Measurements from ENCODE around the gene EXOC3L1. TPM values are rescaled to one million over a fixed set of nuclear protein-coding genes. Genes with fewer than 3 reads are reported as not detected.

Gene EXOC3L1
- total RNA-seq, 1 donor from 2014 or later = not detected

DNA sequence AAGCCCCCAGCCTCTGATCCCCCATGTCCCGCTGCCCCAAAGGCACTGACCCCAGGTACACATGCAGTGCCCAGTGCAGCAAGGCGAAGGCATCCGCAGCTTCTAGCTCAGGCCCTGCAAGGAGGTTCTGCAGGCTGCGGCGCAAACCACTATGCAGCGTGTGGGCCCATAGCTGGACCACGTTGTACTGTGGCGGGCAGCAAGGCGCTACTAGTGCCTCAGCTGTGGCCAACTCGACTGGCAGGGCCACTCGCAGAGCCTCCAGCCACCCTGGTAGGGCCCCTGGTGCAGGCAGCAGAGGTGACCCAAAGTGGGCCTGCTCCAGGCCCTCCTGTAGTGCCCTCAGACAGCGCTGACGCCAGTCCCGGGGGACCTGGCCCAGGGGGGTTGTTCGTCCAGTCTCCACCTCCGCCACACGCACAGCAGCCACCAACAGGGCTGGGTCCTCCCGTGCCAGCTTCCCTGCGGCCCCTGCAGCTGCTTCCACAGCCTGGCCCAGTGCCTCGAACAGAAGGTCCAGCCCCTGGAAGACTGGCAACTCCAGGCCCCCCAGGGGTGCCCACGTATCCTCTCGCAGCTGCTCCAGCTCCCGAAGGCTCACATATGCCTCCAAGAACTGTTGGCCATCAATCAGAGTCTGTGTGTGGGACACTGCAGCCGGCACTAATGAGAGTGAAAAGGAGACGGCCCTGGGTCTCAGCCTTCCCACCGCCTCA is 2.6 kb downstream of the EXOC3L1 start:
- Mint-ChIP-seq H3K4me1 (peaks cover 15% of the 10 kb centered on the region), H3K27ac (no peak overlapping the region), H3K4me3 (no peak overlapping the region), H3K9me3 (no peaks in the 10 kb centered on the region), H3K36me3 (no peaks in the 10 kb centered on the region), H3K27me3 (ENCODE audit: insufficient read depth, low read depth) (peaks cover 17% of the 10 kb centered on the region)
- Histone ChIP-seq H3K79me2 (ENCODE audit: low read depth) (peaks cover 14% of the 10 kb centered on the region), H4K20me1 (ENCODE audit: low read depth) (peaks cover 25% of the 10 kb centered on the region), H3K4me3 (no peak overlapping the region), H3F3A (ENCODE audit: low read depth) (peaks cover 15% of the 10 kb centered on the region), H3K4me2 (no peak overlapping the region), H3K36me3 (no peaks in the 10 kb centered on the region), H3K27me3 (peaks cover 33% of the 10 kb centered on the region), H2AFZ (replicated peaks) (no peak overlapping the region), H3K27ac (no peak overlapping the region), H3K9me3 (ENCODE audit: low read depth) (no peaks in the 10 kb centered on the region), H3K9ac (no peak overlapping the region), H3K4me1 (peaks cover 12% of the 10 kb centered on the region)
- TF ChIP-seq EZH2 (IDR thresholded peaks at IDR 0.05) (no peak), EZH2phosphoT487 (IDR thresholded peaks at IDR 0.05) (no peak)
- TF ChIP-seq, protein P1, sequence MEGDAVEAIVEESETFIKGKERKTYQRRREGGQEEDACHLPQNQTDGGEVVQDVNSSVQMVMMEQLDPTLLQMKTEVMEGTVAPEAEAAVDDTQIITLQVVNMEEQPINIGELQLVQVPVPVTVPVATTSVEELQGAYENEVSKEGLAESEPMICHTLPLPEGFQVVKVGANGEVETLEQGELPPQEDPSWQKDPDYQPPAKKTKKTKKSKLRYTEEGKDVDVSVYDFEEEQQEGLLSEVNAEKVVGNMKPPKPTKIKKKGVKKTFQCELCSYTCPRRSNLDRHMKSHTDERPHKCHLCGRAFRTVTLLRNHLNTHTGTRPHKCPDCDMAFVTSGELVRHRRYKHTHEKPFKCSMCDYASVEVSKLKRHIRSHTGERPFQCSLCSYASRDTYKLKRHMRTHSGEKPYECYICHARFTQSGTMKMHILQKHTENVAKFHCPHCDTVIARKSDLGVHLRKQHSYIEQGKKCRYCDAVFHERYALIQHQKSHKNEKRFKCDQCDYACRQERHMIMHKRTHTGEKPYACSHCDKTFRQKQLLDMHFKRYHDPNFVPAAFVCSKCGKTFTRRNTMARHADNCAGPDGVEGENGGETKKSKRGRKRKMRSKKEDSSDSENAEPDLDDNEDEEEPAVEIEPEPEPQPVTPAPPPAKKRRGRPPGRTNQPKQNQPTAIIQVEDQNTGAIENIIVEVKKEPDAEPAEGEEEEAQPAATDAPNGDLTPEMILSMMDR (IDR thresholded peaks at IDR 0.05) = no peak
- no peak for DNase-seq (ENCODE audit: low spot score)

DNA sequence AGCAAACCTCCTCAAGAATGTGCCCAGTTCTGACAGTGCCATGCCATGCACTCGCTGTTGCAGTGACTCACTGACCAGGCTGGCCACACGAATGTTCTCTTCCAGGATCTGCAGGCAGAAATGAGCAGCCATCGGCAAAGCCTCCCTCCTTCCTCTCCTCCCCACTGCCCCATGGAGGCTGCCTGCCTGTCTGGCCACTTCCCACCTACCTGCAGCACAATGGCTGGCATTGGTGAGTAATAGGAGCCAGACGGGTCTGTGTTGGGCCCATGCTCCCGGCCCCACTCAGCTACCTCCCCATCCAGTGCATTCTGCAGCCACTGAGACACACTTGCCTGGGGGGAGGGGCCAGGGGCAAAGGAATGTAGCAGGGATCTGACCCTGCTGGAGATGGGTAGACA is 3.4 kb downstream of the EXOC3L1 start:
- H3K27me3 ChIP-seq = peaks cover 33% of the 10 kb centered on the region
- H3K36me3 ChIP-seq = no peaks in the 10 kb centered on the region
- H3K4me3 ChIP-seq = no peak overlapping the region
- no peaks in the 10 kb centered on the region for H3K9me3 ChIP-seq (ENCODE audit: low read depth)
- peaks cover 14% of the 10 kb centered on the region for H3K27me3 Mint-ChIP-seq (ENCODE audit: insufficient read depth, low read depth)
- H3K4me1 Mint-ChIP-seq = peaks cover 11% of the 10 kb centered on the region
- peaks cover 11% of the 10 kb centered on the region for H3K79me2 ChIP-seq (ENCODE audit: low read depth)
- peaks cover 15% of the 10 kb centered on the region for H3F3A ChIP-seq (ENCODE audit: low read depth)
- H3K36me3 Mint-ChIP-seq = no peaks in the 10 kb centered on the region
- TF ChIP-seq, protein P1 (IDR thresholded peaks at IDR 0.05) = no peak
- TF ChIP-seq EZH2phosphoT487 (IDR thresholded peaks at IDR 0.05) (no peak), EZH2 (IDR thresholded peaks at IDR 0.05) (no peak)
- no peak overlapping the region for H3K27ac Mint-ChIP-seq
- DNase-seq (ENCODE audit: low spot score) = no peak
- no peak overlapping the region for H3K4me2 ChIP-seq
- no peak overlapping the region for H3K27ac ChIP-seq
- no peaks in the 10 kb centered on the region for H3K9me3 Mint-ChIP-seq
- no peak overlapping the region for H2AFZ ChIP-seq (replicated peaks)
- H3K4me1 ChIP-seq = peaks cover 12% of the 10 kb centered on the region
- peaks cover 23% of the 10 kb centered on the region for H4K20me1 ChIP-seq (ENCODE audit: low read depth)
- H3K4me3 Mint-ChIP-seq = peak overlapping the region; percentile 71
- H3K9ac ChIP-seq = no peak overlapping the region

DNA sequence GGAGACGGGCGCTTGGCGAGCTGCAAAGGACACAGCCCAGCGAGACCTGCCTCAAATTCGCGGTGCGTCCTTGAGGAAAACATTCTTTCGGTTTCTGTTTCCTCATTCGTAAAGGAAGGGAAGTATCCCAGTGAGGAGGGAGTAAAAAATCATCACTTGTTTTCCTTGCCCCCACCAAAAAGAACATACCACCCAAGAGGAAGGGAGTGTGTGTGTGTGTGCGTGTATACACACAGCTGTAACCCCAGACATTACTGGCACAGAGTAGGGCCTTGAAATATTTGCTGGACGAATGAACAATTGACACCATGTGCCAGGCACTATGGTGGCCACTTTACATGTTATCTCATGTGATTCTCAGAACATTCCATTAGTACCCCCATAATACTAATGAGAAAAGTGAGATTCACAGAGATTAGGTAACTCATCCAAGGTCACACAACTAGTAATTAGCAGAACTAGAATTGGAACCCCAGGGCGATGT is 4.2 kb downstream of the EXOC3L1 start:
- no peak overlapping the region for H3K4me3 ChIP-seq
- H4K20me1 ChIP-seq (ENCODE audit: low read depth) = peaks cover 23% of the 10 kb centered on the region
- H3K4me1 ChIP-seq = peaks cover 12% of the 10 kb centered on the region
- Mint-ChIP-seq H3K27me3 (ENCODE audit: insufficient read depth, low read depth) (peaks cover 14% of the 10 kb centered on the region), H3K36me3 (no peaks in the 10 kb centered on the region), H3K27ac (no peak overlapping the region), H3K4me3 (peak overlapping the region; percentile 92), H3K9me3 (no peaks in the 10 kb centered on the region), H3K4me1 (peaks cover 9% of the 10 kb centered on the region)
- no peak overlapping the region for H3K4me2 ChIP-seq
- H3K79me2 ChIP-seq (ENCODE audit: low read depth) = peaks cover 11% of the 10 kb centered on the region
- H3K9ac ChIP-seq = no peak overlapping the region
- no peaks in the 10 kb centered on the region for H3K36me3 ChIP-seq
- no peak for DNase-seq (ENCODE audit: low spot score)
- H3K9me3 ChIP-seq (ENCODE audit: low read depth) = no peaks in the 10 kb centered on the region
- peaks cover 33% of the 10 kb centered on the region for H3K27me3 ChIP-seq
- H3F3A ChIP-seq (ENCODE audit: low read depth) = peaks cover 15% of the 10 kb centered on the region
- no peak overlapping the region for H3K27ac ChIP-seq
- no peak overlapping the region for H2AFZ ChIP-seq (replicated peaks)
- TF ChIP-seq, protein P1 (IDR thresholded peaks at IDR 0.05) = no peak
- TF ChIP-seq EZH2 (IDR thresholded peaks at IDR 0.05) (no peak), EZH2phosphoT487 (IDR thresholded peaks at IDR 0.05) (no peak)

Measured in neural progenitor cell (in vitro differentiated cells).